Motor neuron (in vitro differentiated cells): ENCODE results near the gene KCNJ16. TPM values are rescaled to one million over a fixed set of nuclear protein-coding genes. Genes with fewer than 3 reads are reported as not detected.
A peak's percentile ranks its signal among the peaks of the same experiment; 100 is the strongest.

Experiments
- ATAC-seq, 8 experiments: fragments of 200-7000 bp; cut with Tn5 transposase; replicated peaks in 6 of 8; 2 replicates each; pipeline ENCODE4 v1.8.0; 2021; ENCODE audit warnings: mild to moderate bottlenecking in 8 of 8, moderate library complexity in 8 of 8
- H3K27ac ChIP-seq, 2 donors: fragments of 250-450 bp; sonication (Bioruptor Pico); 2 replicates each; pipeline ENCODE4 v1.9.0; 2021; ENCODE audit warnings: antibody characterized with exemption in 2 of 2, mild to moderate bottlenecking in 2 of 2, moderate library complexity in 1 of 2
- H3K4me1 ChIP-seq, 2 donors: fragments of 250-450 bp; sonication (Bioruptor Pico); replicated peaks in 1 of 2; 2 replicates each; pipeline ENCODE4 v1.6.1; 2021; ENCODE audit warnings: antibody characterized with exemption in 2 of 2, mild to moderate bottlenecking in 2 of 2, moderate library complexity in 1 of 2
- H3K4me3 ChIP-seq, 5 donors: fragments of 250-450 bp; sonication (Bioruptor Pico); 2 replicates each; pipeline ENCODE4 v1.9.0; 2021; ENCODE audit warnings: antibody characterized with exemption in 5 of 5, mild to moderate bottlenecking in 5 of 5, moderate library complexity in 4 of 5
- WGBS, 10 experiments: fragments of 450-650 bp; shearing (Covaris generic); methylation state at CpG; one replicate each; pipeline ENCODE4 v1.0.0; 2022; 5-methylcytosine and 5-hydroxymethylcytosine counted together
- in situ Hi-C, 9 experiments: fragments of 400-800 bp; cut with MboI; loops; one replicate each; pipeline ENCODE4 v1.15.0; 2021; ENCODE audit warnings: low sequenced_read_pairs in 9 of 9, low pct_unique_long_range_greater_than_20kb in 2 of 9; ENCODE audit not compliant: unreplicated experiment in 9 of 9
- total RNA-seq, 8 experiments: library from RNA; unstranded; fragments of 300-600 nt; gene quantifications; 2 replicates each; pipeline versions ENCODE4 v1.2.3 to v1.2.4, GENCODE V29; 2022

KCNJ16 gene
- total RNA-seq, 8 experiments from 2014 or later, result 0.10 to 6.4 (median 0.21) TPM; not detected in 1

DNA sequence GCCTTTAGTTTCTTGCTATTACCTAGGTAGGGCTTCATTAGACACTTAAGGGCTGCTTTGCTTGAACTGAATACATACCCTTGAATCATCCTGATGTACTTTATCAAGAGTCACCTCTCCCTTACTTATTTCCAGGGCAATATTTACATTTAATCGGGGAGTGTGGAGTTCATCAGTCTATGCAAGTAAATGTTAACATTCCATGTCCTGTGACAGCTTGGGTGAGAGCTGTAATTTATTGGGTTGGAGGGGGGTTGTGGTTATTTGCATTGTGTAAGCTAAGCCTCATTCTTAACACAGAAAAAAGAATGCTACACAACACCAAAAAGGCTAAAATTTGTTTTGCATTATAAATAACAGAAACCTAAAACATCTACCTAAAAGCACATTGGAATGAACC, 16.7 kb downstream of the KCNJ16 start:
- Histone ChIP-seq H3K4me3 (no peak overlapping the region), H3K27ac (no peak overlapping the region), H3K4me1 (peaks cover 4 to 12% of the 10 kb centered on the region in 2 donors)
- in situ Hi-C loops, result no loop called here
- WGBS, 10 experiments, result 0 to 40% (median 20%) methylated on average over 1 of the region's 1 CpG; no CpG with 5 or more reads in 3 of the 10 experiments
- peak in 5 of 8 experiments; percentile 37 to 72 (median 65) for ATAC-seq

DNA sequence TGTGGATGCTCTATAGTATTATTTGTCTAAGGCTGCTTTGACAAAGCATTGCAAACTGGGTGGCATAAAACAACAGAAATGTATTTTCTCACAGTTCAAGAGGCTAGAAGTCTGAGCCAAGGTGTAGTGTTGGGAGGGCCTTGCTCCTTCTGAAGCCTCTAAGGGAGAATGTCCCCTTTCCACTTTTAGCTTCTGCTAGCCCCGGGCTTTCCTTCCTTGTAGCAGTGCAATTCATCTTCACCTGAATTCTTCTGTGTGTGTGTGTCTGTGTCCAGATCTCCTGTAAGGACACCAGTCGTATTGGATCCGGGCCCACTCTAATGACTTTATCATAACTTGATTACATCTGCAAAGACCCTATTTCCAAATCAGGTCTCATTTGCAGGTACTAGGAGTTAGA, 18.1 kb downstream of the KCNJ16 start:
- in situ Hi-C loops, result no loop called here
- Histone ChIP-seq H3K4me1 (peaks cover 4 to 12% of the 10 kb centered on the region in 2 donors), H3K4me3 (no peak overlapping the region), H3K27ac (no peak overlapping the region)
- 29 to 100% (median 78%) methylated on average over 1 to 3 of the region's 3 CpGs; no CpG with 5 or more reads in 2 of the 10 experiments for WGBS, 10 experiments
- ATAC-seq, result no peak

DNA sequence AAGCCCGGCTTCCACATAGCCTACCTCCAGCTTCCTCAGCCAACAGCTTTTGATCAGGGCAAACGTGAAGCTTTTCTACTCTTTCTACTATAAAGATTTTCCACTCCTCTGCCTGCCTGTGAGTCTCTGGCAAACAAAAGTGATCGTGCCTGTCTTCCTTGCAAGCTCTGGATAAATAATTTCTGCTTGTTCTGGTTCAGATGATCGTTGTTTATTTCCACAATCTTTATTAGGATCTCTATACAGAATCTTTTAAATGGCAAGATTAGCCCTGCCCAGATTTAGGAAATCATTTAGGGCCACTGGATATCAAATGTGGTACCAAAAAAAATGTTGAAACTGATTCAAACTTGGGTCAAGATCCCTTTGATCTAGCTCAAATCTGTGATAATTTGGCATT, 20.4 kb downstream of the KCNJ16 start:
- H3K27ac ChIP-seq, result no peak overlapping the region
- in situ Hi-C loops, result no loop called here
- no peak for ATAC-seq
- H3K4me3 ChIP-seq, result no peak overlapping the region
- H3K4me1 ChIP-seq, result peaks cover 4% of the 10 kb centered on the region in 2 donors
- WGBS, 10 experiments, result 17 to 100% (median 57%) methylated on average over 1 to 4 of the region's 4 CpGs; no CpG with 5 or more reads in 1 of the 10 experiments

DNA sequence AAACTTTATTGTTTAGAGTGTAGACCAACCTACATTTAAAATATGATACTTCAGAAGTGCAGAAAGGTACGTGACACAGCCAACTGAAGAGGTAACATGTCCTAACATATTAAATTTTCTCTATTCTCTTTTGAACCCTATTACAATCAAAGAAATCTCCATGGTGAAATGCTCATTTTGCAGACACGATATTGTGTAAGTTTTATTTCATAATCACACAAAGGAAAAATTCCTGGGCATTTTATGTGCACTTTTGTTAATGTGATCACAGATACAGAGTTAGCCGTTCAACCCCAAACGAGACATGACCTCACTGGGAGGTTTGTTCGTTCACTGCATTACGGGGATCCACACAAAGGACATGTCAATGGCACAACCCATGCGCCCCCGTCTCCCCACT, 21.8 kb downstream of the KCNJ16 start:
- Histone ChIP-seq H3K4me3 (no peak overlapping the region), H3K27ac (no peak overlapping the region), H3K4me1 (peaks cover 0 to 1% of the 10 kb centered on the region in 2 donors)
- WGBS, 10 experiments, result 24 to 100% (median 73%) methylated on average over 1 to 8 of the region's 8 CpGs; no CpG with 5 or more reads in 1 of the 10 experiments
- ATAC-seq, result no peak
- in situ Hi-C loops, result no loop called here

DNA sequence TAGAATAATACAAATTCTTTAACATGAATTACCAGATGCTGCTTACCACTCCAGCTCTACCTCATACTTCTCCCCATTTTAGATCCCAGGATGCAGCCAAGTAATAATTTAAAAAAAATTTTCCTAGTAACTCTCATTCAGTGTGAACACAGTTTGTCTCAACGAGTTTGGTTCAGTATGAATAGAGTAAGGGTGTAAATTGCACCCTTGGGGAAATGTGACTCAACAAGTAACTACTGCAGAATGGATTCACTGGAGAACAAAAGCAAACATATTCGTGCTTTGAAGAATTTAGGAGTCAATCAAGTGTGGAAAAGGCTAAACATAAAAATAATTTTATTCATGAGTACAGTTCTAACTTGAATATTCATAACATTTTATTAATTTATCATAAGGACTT, 23.0 kb downstream of the KCNJ16 start:
- H3K4me3 ChIP-seq, result no peak overlapping the region
- H3K4me1 ChIP-seq, result no peaks in the 10 kb centered on the region
- in situ Hi-C loops, result no loop called here
- WGBS, 10 experiments, result 0 to 100% (median 42%) methylated on average over 1 to 2 of the region's 2 CpGs
- H3K27ac ChIP-seq, result no peak overlapping the region
- no peak for ATAC-seq

DNA sequence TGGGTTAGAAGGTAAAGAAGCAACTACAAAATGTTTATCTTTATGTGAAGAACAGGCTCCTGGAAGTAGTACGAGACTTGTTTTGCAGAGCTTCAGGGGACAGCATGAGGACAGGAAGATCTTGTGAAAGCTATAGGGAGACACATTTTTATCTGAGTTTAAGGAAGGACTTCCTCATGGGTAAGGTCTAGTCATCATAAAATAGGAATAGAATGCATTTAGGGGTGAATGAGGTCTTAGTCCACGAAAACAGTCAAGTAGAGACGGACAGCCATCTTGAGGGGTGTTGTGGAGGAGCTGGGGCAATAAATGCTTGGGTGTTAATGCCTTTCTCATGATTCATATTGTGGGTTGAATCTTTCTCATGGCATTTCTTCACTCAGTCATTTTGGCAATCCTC, 24.3 kb downstream of the KCNJ16 start:
- no peak for ATAC-seq
- H3K27ac ChIP-seq, result no peak overlapping the region
- H3K4me3 ChIP-seq, result no peak overlapping the region
- 45 to 100% (median 89%) methylated on average over 2 to 3 of the region's 3 CpGs for WGBS, 10 experiments
- in situ Hi-C loops, result no loop called here
- peaks cover 3 to 4% of the 10 kb centered on the region in 2 donors for H3K4me1 ChIP-seq

DNA sequence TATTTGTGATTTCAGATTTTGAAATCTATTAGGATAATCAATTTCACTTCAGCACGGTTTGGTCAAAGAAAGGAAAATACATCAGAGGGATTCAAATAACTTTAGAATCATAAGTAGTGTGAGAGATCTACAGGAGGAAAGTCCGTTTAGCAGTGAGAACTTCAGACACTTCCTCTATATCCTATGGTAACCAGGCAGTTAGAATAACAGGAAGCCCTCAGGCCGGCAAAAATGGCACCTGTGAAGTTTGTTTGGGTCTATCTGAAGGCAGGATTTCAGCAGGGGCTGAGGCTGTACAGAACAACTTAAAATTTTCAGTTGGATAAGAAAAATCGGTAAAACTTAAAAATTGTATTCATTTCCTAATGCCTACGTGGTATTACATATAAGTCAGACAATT, 24.9 kb downstream of the KCNJ16 start:
- peaks cover 5 to 8% of the 10 kb centered on the region in 2 donors for H3K4me1 ChIP-seq
- in situ Hi-C loops, result no loop called here
- ATAC-seq, result no peak
- 55 to 100% (median 84%) methylated on average over 2 to 5 of the region's 5 CpGs for WGBS, 10 experiments
- no peak overlapping the region for H3K4me3 ChIP-seq
- H3K27ac ChIP-seq, result no peak overlapping the region

DNA sequence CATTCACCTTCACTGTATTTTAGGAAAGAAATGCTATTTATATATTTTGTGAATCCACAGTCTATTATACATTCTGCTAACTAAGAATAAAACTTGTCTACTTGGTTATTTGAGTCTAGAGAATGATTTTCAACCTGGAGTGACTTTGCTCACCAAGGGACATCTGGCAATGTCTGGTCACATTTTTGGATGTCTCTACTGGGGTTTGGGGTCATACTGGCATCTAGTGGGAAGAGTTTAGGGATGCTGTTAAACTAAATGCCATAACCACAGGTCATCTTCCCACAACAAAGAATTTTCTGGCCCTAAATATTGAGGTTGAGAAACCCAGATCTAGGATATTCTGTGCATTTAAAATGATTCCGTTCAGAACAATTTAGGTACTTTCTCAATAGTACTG, 26.0 kb downstream of the KCNJ16 start:
- Histone ChIP-seq H3K4me3 (no peak overlapping the region), H3K4me1 (peaks cover 5 to 14% of the 10 kb centered on the region in 2 donors), H3K27ac (no peak overlapping the region)
- in situ Hi-C loops, result no loop called here
- no peak for ATAC-seq
- WGBS, 10 experiments, result 17 to 100% (median 93%) methylated on average over 1 of the region's 1 CpG; no CpG with 5 or more reads in 3 of the 10 experiments

DNA sequence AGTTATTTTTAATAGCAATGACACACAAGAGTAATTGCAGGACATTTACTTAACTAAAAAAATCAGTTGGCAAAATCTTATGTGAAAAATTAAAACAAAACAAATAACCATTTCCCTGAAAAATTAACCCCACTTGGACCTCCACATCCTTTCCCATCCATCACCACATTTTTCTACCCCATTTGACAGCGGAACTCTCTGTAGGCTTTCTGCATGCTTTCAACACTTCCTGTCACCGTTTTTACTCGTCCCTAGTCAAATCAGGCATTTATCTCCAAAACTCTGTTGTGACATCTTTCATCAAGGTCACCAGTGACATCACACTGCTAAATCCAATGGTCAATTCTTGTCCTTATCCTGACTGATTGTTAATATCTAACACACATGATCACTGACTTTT, 27.5 kb downstream of the KCNJ16 start:
- no peak overlapping the region for H3K4me3 ChIP-seq
- no peak overlapping the region for H3K27ac ChIP-seq
- H3K4me1 ChIP-seq, result peaks cover 5 to 14% of the 10 kb centered on the region in 2 donors
- in situ Hi-C loops, result no loop called here
- WGBS, 10 experiments, result 57 to 100% (median 72%) methylated on average over 1 to 3 of the region's 3 CpGs; no CpG with 5 or more reads in 2 of the 10 experiments
- ATAC-seq, result no peak

DNA sequence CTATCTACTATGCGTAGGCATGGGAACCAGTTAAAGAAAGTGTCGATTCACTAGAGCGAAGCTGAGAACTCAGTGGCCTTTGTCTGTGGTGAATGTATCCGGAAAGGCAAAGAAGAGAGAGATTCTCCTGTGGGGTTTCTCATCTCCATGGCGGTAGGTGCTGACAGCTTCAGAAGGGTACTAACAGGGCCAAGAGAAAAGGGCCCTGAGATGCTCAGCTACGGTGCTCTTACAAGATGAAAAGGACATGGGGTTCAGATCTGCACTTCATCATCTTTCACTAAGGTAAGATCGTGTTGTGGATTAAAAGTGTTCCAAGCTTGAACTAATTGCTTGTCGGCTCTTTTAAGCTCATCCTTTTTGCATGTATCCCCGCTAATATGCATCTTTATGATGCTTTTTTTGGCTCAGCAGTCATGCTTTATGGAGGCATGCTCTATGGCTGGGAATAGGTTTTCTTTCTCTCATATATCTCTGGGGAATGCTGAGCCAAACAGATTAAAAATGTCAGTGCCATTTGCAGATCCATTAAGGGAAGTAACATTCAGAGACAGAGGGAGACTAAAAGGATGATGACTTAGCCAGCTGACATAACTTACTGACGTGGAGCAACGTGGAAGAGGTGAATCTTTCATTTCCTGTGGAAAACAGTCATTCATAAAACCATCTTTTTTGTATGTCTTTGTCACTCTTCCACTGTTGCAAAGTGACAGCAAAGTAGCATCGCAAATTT, 29.9 kb downstream of the KCNJ16 start:
- Histone ChIP-seq H3K4me1 (peaks cover 5 to 14% of the 10 kb centered on the region in 2 donors), H3K27ac (peak overlapping the region; percentile 25 to 27), H3K4me3 (no peak overlapping the region)
- in situ Hi-C loops, result no loop called here
- peak in 5 of 8 experiments; percentile 88 to 97 (median 93) for ATAC-seq
- WGBS, 10 experiments, result 39 to 75% (median 66%) methylated on average over 3 to 12 of the region's 12 CpGs

DNA sequence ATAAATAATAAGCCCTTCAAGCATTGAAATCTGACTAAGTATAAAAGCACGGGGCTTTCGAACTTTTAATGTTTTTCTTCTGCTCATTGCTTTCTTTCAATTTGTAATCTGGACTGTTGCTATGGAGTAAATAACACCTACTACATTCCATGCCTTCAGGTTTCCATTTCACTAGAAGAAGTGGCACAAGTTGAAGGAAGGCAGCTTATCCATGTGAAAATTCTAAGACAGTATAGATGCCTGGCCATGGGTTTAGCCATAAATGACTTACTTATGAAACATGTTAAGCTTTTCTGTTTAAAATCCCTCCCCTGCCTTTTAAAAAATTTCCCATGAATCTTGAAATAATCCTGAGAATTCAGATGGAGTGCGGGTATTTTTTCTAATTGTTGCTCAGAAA, 30.6 kb downstream of the KCNJ16 start:
- WGBS, 10 experiments, result 33 to 100% (median 90%) methylated on average over 1 to 3 of the region's 3 CpGs
- no peak overlapping the region for H3K4me3 ChIP-seq
- H3K4me1 ChIP-seq, result peaks cover 7 to 14% of the 10 kb centered on the region in 2 donors
- ATAC-seq, result peak in 1 of 8 experiments; percentile 6
- H3K27ac ChIP-seq, result no peak overlapping the region
- in situ Hi-C loops, result no loop called here

DNA sequence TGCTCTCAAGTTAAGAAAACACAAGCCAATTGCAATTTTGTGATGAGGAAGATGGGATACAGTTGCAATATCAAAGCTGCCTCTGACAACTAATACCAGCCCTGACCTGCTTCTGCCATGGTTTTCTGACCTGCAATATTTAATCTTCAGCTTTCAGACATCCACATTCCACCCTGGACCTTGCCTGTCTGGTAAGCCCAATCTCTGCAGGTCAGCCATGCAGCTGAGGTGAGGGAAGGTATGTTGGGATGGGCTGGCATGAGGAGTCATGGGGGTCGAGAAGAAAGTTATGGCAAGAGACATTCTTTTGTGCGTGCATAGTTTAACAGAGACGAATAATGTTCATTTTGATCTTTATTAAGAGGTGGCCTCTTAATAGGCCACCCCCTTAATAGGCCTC, 31.5 kb downstream of the KCNJ16 start:
- no peak overlapping the region for H3K4me3 ChIP-seq
- 44 to 100% (median 84%) methylated on average over 1 to 3 of the region's 3 CpGs; no CpG with 5 or more reads in 2 of the 10 experiments for WGBS, 10 experiments
- no peak for ATAC-seq

DNA sequence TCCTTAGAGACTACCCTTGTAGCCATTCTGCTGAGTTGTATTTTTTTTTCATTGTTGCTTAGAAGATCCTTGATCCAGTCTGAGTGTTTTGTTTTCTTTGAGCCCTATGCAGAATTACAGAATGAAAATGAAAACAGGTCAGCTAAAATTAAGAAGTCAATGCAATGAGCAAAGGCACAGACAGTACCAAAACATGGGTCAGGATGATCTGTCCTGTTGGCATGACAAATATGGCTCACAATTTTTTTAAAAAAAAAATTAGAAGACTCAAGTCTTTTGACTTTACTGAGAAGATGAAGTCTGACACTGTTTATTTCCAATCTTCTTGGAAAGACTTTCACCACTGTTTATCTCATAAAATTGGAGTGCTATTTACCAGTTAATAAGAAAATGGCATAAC, 32.4 kb downstream of the KCNJ16 start:
- in situ Hi-C loops, result no loop called here
- no peak for ATAC-seq
- no peak overlapping the region for H3K4me3 ChIP-seq
- H3K4me1 ChIP-seq, result peaks cover 7 to 14% of the 10 kb centered on the region in 2 donors
- H3K27ac ChIP-seq, result no peak overlapping the region

More for the DNA sequence above, 31.5 kb downstream of the KCNJ16 start:
- Histone ChIP-seq H3K4me1 (peaks cover 7 to 14% of the 10 kb centered on the region in 2 donors), H3K27ac (no peak overlapping the region)
- in situ Hi-C loops, result no loop called here
